GM18868 (cell line): ENCODE measurements around the gene EFCAB11.

Experiments
- ATAC-seq: cut with Tn5 transposase; IDR thresholded peaks from one replicate; pipeline ENCODE4 v1.9.1; 2021; ENCODE audit warnings: mild to moderate bottlenecking, moderate library complexity; ENCODE audit not compliant: unreplicated experiment

The EFCAB11 gene

GRCh38 chr14:89954070-89955021, at the start of gene EFCAB11:
Gene EFCAB11 (minus strand): TSS chr14:89954730. CDS start chr14:89954660, 70 bp downstream.
- peak; percentile 83 for ATAC-seq

GRCh38 chr14:90003526-90004307, 49.2 kb upstream of the EFCAB11 start:
- no peak for ATAC-seq

- ATAC-seq, result no peak
These were observed 46.4 kb upstream of the EFCAB11 start for GRCh38 chr14:90000935-90001334.

- no peak for ATAC-seq
These were observed 42.4 kb upstream of the EFCAB11 start for GRCh38 chr14:89996963-89997362.

GRCh38 chr14:89992273-89992672, 37.7 kb upstream of the EFCAB11 start:
- ATAC-seq, result no peak

GRCh38 chr14:89990623-89991275, 36.2 kb upstream of the EFCAB11 start:
- no peak for ATAC-seq

- ATAC-seq, result no peak
These were observed 35.7 kb upstream of the EFCAB11 start for GRCh38 chr14:89990218-89990617.

GRCh38 chr14:89988787-89989186, 34.3 kb upstream of the EFCAB11 start:
- no peak for ATAC-seq

- ATAC-seq, result no peak
These were observed 32.6 kb upstream of the EFCAB11 start for GRCh38 chr14:89987161-89987475.

- ATAC-seq, result no peak
These were observed 32.1 kb upstream of the EFCAB11 start for GRCh38 chr14:89986462-89987160.

GRCh38 chr14:89983375-89983774, 28.8 kb upstream of the EFCAB11 start:
- ATAC-seq, result no peak

GRCh38 chr14:89978656-89979055, 24.1 kb upstream of the EFCAB11 start:
- no peak for ATAC-seq

GRCh38 chr14:89977668-89978067, 23.1 kb upstream of the EFCAB11 start:
- ATAC-seq, result no peak

GRCh38 chr14:89973234-89973823, 18.8 kb upstream of the EFCAB11 start:
- peak; percentile 86 for ATAC-seq

GRCh38 chr14:89965839-89966238, 11.3 kb upstream of the EFCAB11 start:
- ATAC-seq, result no peak

GRCh38 chr14:89963288-89963978, 8.9 kb upstream of the EFCAB11 start:
- ATAC-seq, result no peak

- no peak for ATAC-seq
These were observed 6.4 kb upstream of the EFCAB11 start for GRCh38 chr14:89960914-89961313.

- ATAC-seq, result no peak
These were observed 5.4 kb upstream of the EFCAB11 start for GRCh38 chr14:89959853-89960445.

GRCh38 chr14:89958966-89959365, 4.4 kb upstream of the EFCAB11 start:
- no peak for ATAC-seq
